ENCODE results near the gene NDRG3.

GRCh38 chr20:36647196-36648121 lies 98.4 kb downstream of the NDRG3 start:
- TF ChIP-seq POLR2AphosphoS5 (IDR thresholded peaks at IDR 0.05; ENCODE audit: low read depth) (no peak), CTCF (IDR thresholded peaks at IDR 0.05; ENCODE audit: insufficient read depth, low read length) (no peak)
